Measurements from ENCODE around the gene PMPCA.
"Not testable (repeated sequence)": the region's sequence is repeated elsewhere in the genome, so short reads cannot be mapped to it uniquely, and the experiment has no call there.

Gene PMPCA

GRCh38 chr9:136394312-136395019 lies 16.0 kb upstream of the PMPCA start:
- no peak for DNase-seq

DNA sequence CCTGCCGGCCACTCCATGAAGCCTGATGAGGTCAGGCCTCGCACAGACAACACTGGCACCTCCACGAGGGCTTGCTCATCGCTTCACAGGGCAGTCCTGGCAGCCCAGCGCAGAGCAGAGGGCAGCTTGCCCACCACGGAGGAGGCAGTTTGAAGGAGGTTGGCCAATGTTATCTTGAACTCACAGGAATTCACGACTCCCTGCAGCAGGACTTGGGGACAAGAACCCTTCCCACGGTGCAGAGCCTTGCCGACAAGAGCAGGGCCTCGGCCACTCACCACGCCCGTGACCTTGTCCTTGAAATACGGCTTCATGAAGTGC lies 15.5 kb upstream of the PMPCA start:
- no peak for DNase-seq

GRCh38 chr9:136395345-136396218 lies 14.9 kb upstream of the PMPCA start:
- DNase-seq, result no peak

GRCh38 chr9:136396219-136396515 lies 14.3 kb upstream of the PMPCA start:
- no peak for DNase-seq

GRCh38 chr9:136397643-136398042 lies 12.8 kb upstream of the PMPCA start:
- DNase-seq, result no peak

DNA sequence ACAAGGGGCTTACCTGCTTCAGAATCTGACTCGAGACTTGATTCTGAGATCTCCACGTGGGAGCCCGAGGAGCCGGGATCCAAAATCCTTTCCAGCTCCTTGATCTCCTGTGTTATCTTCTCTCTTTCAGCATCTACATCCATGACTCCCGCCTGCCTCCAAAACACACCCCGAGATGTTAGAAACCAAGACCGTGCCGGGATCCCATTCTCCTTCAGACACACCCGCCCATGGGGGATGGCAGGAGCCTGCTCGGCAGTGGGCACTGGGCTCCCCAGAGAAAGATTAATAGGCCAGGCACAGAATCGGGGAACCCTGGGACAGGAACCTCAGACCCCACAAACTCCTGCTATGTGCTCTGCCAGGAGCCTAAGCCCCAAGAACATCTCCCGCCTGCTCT lies 12.2 kb upstream of the PMPCA start:
- no peak for DNase-seq

DNA sequence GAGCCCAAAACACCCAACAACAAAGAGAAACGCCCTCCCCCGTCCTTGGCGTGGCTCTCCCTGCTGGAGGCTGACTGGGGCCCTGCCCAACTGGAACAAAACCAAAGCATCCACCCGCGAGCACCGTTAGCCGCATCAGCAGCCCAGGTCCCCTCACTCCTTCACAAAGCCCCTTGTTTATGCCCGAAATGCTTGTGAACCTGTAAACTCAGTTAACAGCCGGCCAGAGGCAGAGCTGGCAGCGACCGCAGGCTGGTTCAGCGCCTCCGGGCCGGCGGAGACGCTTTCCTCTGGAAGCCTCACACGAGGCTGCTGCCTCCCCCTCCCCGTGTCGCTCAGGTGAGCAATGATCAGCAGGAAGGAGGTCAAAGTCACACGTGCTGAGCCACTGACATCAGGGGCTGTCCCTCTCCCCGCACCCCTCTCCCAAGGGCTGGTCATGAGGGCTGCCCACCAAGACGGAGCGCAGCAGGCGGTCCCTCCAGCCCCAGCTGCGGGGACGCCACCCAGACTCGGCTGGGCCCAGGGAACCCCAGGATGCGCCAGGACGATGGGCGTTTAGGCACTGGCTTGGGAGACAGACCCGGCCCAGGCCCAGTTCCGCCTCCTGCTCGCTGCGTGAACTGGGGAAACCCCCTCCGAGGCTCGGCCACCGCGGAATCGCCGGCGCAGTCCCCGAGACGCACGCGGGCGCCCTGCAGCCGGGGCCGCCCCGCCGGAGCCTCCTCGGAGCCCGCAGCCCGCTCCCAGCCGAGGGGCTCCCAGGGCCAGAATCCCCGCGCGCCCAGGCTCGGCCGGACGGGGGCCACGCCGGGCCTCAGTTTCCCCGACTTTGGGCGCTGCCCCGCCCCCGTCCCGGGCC lies 11.1 kb upstream of the PMPCA start:
- DNase-seq, result peak; percentile 20

GRCh38 chr9:136400038-136400834 lies 10.2 kb upstream of the PMPCA start, which contains the start of gene SNAPC4:
Gene SNAPC4 (minus strand): TSS chr9:136400170. CDS start chr9:136398428, 1,742 bp downstream.
- peak; percentile 83 for DNase-seq

DNA sequence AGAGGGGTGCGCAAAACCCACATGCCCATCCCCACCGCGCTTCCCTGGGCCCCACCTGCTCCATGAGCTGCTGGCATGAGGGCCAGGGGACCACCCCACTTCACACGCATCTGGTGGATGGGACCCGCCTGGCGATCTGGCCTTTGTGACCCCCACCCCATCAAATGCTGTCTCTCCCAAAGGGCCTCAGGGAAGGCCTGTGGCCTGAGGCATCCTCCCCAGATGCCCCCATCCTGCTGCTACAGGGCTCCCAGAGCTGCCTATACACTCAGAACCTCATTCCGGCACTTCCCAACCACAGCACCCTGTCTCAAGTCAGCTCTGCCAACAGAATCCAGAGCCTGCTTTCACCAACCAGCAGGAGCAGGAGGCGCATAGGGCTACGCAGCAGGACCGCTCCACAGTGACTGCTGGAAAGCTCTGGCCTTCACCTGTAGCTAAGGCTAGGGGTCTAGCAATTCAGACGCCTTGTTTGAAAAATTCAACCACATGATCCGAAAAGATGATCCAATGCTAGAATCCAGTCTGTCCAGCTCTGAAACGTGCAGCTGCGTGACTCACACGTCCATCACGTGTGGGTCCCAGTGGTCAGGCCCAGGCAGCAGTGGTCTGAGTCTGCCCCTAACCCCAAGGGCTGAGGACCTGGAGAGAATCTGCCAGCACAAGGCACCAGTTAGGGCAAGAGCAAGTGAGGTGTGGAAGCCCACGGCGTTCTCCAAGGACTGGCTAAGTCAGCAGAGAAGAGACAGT lies 9.1 kb upstream of the PMPCA start:
- DNase-seq, result no peak

GRCh38 chr9:136402067-136402466 lies 8.4 kb upstream of the PMPCA start:
- no peak for DNase-seq

GRCh38 chr9:136403538-136403914 lies 6.9 kb upstream of the PMPCA start:
- peak; percentile 55 for DNase-seq

GRCh38 chr9:136403915-136404800 lies 6.3 kb upstream of the PMPCA start:
- peak; percentile 16 for DNase-seq

DNA sequence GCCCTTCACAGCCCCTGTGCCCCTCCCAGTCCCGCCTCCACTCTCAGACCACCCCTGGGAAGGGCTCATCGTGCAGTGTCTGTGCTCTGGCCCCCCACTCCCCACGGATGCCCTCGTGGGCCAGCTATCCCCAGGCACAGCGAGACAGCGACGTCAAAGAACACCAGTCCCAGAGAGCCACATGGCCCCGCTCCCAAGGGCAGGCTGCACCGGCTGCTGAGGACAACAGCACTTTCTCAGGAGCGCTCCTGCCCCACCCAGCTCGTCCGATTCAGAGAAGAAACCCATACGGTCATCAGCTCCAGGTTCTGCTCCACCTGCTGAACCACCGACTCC lies 5.7 kb upstream of the PMPCA start:
- DNase-seq, result no peak

DNA sequence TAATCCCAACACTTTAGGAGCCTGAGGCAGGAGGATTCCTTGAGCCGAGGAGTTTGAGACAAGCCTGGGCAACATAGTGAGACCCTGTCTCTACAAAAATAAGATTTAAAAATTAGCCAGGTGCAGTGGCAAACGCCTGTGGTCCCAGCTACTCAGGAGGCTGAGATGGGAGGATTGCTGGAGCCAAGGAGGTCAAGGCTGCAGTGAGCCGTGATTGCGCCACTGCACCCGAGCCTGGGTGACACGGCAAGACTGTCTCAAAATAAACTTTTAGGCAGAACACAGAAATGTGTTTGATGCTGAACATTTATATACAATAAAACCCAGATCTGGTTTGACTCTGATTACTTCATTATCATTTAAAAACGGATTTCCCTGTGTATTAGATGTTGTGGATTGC lies 5.0 kb upstream of the PMPCA start:
- no peak for DNase-seq

DNA sequence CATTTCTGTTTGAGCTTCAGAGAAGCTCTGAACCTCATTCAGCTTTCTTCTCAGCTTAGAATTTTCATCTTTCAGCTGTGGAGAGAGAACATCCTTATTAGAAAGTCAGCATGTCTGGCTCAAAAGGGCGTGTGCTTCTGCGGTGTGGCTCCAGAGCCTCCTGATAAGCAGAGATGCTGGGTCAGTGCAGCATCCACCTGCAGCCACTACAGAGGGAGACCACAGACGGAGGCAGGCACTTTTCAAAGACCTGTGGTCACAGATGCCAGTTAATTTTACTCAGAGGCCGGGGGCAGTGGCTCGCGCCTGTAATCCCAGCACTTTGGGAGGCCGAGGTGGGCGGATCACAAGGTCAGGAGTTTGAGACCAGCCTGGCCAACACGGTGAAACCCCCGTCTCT lies 4.6 kb upstream of the PMPCA start:
- not testable (repeated sequence) for DNase-seq

- not testable (repeated sequence) for DNase-seq
Measured at GRCh38 chr9:136407061-136407460, 3.4 kb upstream of the PMPCA start.

- DNase-seq, result no peak
Measured at GRCh38 chr9:136407911-136408310, 2.5 kb upstream of the PMPCA start.

DNA sequence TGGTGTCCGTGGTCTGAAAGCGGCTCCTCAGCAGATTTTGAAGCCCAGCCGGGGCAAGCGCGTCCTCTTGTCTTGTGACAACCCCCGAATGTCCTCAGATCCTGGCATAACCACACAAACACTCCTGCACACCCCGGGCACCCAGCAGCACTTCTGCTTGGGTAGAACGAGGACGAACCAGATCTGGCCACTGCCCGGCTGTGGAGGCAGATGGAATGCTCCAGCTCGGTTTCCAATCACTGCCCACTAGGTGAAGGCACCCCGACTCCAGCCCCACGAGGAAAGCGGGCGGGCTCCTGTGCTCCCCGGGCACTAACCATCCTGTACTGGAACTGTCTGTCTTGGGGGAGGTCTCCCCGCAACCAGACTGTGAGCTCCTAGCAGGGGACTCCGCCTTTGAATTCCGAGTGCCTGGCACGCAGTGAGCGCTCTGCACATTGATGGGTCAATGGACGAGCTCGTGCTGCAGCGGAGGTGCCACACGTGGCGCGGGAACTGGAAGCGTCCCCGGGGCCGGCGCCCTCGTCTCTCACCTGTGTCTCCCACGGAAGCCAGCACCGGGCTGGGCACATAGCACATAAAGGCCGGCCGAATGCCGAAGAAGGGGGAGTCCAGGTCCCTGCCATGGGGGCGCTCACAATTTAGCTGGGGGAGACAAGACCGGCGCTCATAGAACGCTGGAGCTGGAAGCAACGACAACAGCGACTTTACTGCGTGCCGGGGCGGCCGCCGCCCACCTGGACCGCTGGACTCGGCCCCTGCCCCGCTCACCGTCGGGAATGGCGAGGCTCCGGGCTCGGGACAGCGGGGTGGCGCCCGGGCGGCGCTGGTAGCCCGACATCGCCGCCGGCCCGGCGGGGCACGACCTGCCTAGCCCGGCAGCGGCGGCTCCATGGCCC lies 652 bp upstream of the PMPCA start:
- peak; percentile 19 for DNase-seq

DNA sequence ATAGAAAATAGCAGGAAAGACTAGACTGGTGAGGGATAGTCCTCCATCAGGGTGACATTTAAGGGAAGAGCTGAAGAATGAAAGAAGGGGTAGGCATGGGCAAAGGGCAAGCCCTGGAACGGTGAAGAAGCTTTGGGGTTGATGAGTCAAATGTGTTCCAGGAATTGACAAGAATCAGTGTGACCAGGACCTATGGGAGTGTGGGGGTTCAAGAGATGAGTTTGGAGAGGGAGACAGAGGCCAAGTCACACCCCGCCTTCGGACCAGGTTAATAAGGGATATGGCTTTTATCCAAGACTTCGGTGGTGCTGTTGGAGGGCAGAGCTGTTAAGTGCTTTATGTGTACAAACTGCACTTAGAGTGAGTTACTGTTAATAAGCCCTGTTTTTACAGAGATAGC lies 920 bp downstream of the PMPCA start:
- DNase-seq, result no peak

DNA sequence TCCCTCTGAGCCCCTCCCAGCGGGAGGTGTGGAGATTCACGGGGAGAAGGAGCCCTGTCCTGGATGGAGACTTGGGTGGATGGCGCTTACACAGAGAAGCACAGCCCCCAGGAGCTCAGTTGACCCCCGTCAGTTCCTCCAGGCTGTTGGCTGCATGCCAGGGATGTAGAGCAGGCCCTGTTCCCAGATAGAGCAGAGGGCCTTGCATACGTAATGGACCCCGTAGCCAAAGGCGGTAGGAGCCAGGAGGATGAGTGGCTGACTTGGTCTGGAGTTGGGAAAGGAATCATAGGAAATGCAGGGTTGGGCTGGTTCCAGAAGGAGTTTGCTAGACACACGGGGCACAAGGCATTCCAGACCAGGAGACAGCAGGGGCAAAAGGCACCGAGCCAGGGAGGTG lies 2.5 kb downstream of the PMPCA start:
- DNase-seq, result no peak
